IPS-15b (cell line): Measurements from ENCODE around the gene ZNF527.
A peak's percentile ranks its signal among the peaks of the same experiment; 100 is the strongest.

Experiments used
- H3K27me3 ChIP-seq: one replicate; pipeline ENCODE4 v1.6.1; 2013; ENCODE audit warnings: low read length; ENCODE audit not compliant: control insufficient read depth, insufficient read depth
- H3K36me3 ChIP-seq: one replicate; pipeline ENCODE4 v1.6.1; 2013; ENCODE audit warnings: low read length; ENCODE audit not compliant: control insufficient read depth, insufficient read depth
- H3K4me1 ChIP-seq: one replicate; pipeline ENCODE4 v1.6.1; 2013; ENCODE audit warnings: mild to moderate bottlenecking, low read length; ENCODE audit not compliant: control insufficient read depth, insufficient read depth
- H3K4me3 ChIP-seq: one replicate; pipeline ENCODE4 v1.5.1; 2013; ENCODE audit warnings: low read depth, low read length
- H3K9ac ChIP-seq: one replicate; pipeline ENCODE4 v1.6.1; 2013; ENCODE audit warnings: low read depth, mild to moderate bottlenecking, low read length
- H3K9me3 ChIP-seq: one replicate; pipeline ENCODE4 v1.6.1; 2013; ENCODE audit warnings: mild to moderate bottlenecking, low read length; ENCODE audit not compliant: control insufficient read depth, insufficient read depth

The ZNF527 gene

DNA sequence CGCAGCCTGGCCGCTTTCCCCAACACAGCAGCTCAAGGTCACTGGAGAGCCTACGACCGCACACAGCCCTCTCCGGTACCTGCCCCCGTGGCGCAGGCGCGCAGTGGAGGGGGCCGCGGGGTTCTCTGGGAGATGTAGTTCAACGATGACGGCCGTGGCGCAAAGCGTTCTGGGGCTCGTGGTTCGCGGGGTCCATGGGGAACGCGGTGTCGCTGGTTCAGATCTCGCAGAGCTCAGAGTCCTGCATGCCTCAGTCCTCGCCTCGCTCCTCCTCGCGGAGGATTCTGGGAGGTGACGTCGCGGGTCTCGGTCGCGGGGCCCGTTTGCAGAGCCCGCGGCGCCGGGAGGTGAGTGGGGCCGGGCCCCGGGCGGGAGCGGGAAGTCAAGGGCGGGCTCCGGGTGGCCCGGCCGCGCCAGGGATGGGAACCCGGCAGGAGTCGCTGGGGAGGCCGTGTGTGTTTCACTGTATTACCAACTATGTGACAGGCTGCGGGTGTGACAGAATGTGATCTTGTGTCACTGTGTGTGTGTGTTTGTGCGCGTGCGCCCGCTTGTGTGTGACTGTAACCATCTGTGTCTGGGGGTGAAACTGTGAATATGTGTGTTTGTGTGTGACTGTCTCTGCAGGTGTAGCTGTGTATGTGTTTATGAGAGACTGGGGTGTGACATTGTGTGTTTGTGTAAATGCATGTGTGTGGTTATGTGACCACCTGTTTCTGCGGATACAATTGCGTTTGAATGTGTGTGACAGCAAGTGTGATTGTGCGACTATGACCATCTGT lies at the start of gene ZNF527:
Gene ZNF527 (plus strand): TSS at position 220 of the 782 bp plus-strand sequence. CDS start 3,100 bp downstream, outside the sequence.
- Histone ChIP-seq H3K36me3 (peaks cover 3% of the 10 kb centered on the region), H3K4me1 (no peaks in the 10 kb centered on the region)

DNA sequence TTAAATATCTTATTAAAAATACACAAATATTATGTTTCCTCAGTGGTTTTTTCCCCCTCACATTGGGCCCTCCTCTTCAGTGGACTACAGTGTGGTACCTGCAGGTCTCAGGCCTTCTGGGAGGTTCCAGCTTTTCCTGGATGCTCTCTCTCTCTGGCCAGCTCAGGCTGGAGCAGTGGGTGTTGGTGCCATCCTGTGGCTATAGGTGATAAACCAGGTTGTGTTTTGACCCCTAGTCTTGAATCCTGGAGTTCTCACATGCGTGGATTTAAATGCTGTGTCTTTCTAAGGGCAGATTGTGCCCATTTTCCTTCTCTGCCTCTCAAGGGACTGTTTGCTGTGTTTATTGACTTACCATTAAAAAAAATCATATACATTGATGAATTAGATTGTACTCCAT lies 41.2 kb upstream of the ZNF527 start:
- no peak overlapping the region for H3K9ac ChIP-seq
- H3K9me3 ChIP-seq, result no peaks in the 10 kb centered on the region
- H3K4me1 ChIP-seq, result peaks cover 16% of the 10 kb centered on the region
- H3K36me3 ChIP-seq, result peaks cover 20% of the 10 kb centered on the region
- H3K4me3 ChIP-seq, result no peak overlapping the region
- H3K27me3 ChIP-seq, result no peaks in the 10 kb centered on the region

More for the DNA sequence above, at the start of gene ZNF527:
- H3K4me3 ChIP-seq, result peak within 1 kb of the TSS; percentile 82
- peak within 1 kb of the TSS; percentile 62 for H3K9ac ChIP-seq
- H3K9me3 ChIP-seq, result no peaks in the 10 kb centered on the region
- no peaks in the 10 kb centered on the region for H3K27me3 ChIP-seq

DNA sequence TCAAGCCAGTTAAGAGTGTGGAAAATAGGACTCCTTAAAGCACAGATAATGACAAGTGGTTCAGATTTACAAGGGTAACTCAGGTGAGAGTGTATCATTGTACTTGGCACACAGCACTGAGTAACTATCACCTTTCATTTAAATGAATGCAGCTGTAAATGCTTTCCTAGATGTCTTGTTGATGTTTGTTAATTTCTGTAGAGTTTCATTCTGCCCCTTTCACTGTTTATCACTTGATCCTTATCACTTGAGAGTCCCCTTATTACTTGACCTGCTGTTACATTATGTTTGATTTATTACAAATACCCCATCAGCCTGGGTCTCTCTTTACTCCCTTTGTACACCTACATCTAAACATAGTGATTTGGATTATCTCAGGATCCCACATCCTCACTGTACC lies 38.1 kb upstream of the ZNF527 start:
- H3K9ac ChIP-seq, result no peak overlapping the region
- no peaks in the 10 kb centered on the region for H3K9me3 ChIP-seq
- peaks cover 16% of the 10 kb centered on the region for H3K36me3 ChIP-seq
- no peaks in the 10 kb centered on the region for H3K27me3 ChIP-seq
- H3K4me3 ChIP-seq, result no peak overlapping the region
- H3K4me1 ChIP-seq, result peaks cover 20% of the 10 kb centered on the region

DNA sequence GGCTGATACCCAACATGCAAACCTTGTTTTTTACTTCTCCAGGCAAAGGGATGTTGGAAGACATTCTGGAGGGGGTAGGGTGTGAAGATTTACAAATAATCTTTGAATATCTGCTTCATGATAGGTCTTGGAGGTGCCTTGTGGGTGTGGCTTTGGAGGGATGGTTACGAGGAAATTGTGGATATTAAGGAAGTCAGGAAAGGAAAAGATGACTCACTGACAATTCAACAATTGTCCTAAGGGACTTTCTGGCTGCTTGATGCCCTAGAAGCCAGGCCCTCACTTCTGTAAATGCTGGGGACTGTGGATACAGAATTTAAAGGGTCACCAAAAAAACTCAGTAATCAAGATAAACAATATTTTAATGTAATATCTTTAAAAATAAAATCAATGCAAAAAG lies 37.4 kb upstream of the ZNF527 start:
- H3K4me3 ChIP-seq, result peak overlapping the region; percentile 92
- H3K9me3 ChIP-seq, result no peaks in the 10 kb centered on the region
- peaks cover 11% of the 10 kb centered on the region for H3K36me3 ChIP-seq
- H3K27me3 ChIP-seq, result no peaks in the 10 kb centered on the region
- H3K4me1 ChIP-seq, result peaks cover 20% of the 10 kb centered on the region
- no peak overlapping the region for H3K9ac ChIP-seq

DNA sequence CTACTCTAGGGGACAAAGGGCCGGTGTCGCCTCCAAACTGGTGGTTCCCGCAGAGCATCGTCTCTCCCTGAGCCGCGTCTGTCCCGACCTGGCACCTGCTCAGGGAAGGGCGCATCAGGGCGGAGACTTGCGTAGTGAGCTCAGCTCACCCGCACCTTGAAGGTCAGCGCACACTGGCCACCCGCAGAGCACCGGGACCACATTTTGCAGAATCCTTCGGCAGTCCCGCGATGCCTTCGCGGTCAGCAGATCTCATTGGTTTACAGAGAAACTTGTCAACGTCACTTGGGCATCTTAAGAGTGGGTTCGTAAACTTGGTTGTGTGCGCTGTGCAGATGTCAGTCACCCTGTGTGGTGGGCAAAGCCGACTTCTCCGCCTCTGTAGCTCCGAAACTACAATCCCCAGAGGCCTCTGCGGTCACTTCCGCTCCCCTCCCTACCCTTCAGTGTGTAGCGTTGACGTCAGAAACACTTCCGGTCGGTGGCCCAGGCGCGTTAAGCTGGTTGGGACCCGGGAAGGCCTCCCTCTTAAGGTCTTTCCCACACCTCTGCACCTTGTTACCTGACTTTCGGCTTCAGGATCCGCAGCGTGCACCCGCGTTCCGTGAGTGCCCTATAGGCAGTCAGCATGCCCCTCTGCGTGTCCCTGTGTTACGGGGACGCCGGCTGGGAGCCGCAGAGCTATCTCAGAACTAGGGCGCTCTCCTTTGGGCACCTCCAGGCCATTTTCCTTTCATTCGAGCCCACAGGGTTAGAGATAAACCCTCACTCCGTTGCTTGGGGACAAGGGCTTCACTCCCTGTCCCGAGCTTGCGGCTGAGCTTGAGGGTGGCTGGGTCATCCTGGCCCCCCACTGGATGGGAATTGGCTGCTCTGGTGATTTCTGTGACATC lies 36.5 kb upstream of the ZNF527 start:
- H3K4me3 ChIP-seq, result peak overlapping the region; percentile 92
- no peaks in the 10 kb centered on the region for H3K27me3 ChIP-seq
- peaks cover 20% of the 10 kb centered on the region for H3K4me1 ChIP-seq
- H3K9me3 ChIP-seq, result no peaks in the 10 kb centered on the region
- peaks cover 2% of the 10 kb centered on the region for H3K36me3 ChIP-seq
- H3K9ac ChIP-seq, result peak overlapping the region; percentile 95

DNA sequence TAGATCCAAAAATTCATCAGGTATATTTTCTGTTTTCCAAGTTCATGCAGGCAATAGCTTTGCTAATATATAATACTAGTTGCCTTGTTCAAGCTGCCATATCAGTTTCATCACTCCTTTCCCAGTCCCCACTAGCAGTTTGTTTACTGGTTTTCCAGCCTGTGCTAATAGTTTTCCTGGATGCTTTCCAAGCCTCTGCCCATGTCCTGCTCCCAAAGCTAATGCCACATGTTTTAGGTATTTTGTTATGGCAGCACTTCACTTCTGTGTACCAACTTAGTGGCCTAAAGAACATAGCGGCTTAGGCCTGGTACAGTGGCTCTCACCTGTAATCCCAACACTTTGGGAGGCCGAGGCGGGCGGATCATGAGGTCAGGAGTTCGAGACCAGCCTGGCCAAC lies 28.1 kb upstream of the ZNF527 start:
- peaks cover 15% of the 10 kb centered on the region for H3K36me3 ChIP-seq
- no peaks in the 10 kb centered on the region for H3K4me1 ChIP-seq
- H3K9ac ChIP-seq, result no peak overlapping the region
- no peaks in the 10 kb centered on the region for H3K9me3 ChIP-seq
- H3K27me3 ChIP-seq, result no peaks in the 10 kb centered on the region
- no peak overlapping the region for H3K4me3 ChIP-seq

DNA sequence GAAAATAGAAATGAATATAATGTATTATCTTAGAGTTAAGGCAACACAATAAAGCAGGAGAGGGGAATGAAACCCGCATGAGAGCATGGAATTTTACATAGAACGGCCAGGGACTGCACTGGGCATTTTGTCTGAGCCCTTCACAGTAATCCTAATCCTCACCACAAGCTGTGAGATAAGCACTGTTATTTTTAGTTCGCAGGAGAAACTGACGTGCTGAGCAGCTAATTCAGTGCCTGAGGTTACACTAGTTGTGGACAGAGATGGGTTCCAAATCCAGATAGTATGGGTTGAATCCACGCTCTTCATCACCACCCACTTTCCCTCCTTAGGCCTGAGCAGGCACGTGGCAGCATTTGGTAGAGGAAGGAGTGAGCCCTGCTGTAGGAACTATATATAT lies 24.8 kb upstream of the ZNF527 start:
- Histone ChIP-seq H3K27me3 (no peaks in the 10 kb centered on the region), H3K36me3 (peaks cover 19% of the 10 kb centered on the region), H3K9me3 (no peaks in the 10 kb centered on the region), H3K4me1 (no peaks in the 10 kb centered on the region), H3K4me3 (no peak overlapping the region), H3K9ac (no peak overlapping the region)

DNA sequence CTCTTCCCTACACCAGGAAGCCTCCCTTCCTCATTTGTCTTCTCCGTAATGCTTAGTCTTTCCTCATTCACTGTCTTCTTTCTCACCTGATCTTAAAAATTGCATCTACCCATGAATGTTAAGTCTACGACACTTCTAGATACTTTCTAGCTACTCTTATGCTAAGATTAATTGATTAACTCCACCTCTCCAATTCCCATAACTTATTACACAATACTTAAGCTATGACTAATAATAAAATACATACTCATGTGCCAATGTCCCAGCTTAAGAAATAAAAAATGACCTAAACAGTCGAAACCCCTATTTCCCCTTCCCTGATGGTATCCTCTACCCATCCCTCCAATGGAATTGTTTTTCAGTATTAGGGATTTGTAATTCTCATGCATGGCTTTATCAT lies 22.8 kb upstream of the ZNF527 start:
- Histone ChIP-seq H3K4me1 (no peaks in the 10 kb centered on the region), H3K9ac (no peak overlapping the region), H3K9me3 (no peaks in the 10 kb centered on the region), H3K36me3 (peaks cover 19% of the 10 kb centered on the region), H3K4me3 (no peak overlapping the region), H3K27me3 (no peaks in the 10 kb centered on the region)

DNA sequence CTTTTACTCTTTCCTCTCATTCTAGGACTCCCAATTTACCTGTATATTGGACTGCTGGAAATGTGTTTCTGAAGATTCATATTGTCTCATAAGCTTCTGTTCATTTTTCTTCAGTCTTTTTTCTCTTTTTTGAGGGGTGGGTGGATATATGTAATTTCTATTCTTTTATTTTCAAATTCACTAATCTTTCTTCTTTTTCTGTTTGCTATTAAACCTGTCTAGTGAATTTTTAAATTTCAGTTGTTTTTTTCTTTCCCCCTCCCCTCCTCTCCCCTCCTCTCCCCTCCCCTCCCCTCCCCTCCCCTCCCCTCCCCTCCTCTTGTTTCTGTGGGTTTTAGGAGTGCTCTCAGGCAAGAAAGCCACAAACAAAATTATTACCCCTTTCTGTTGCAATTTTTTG lies 16.9 kb upstream of the ZNF527 start:
- Histone ChIP-seq H3K4me1 (no peaks in the 10 kb centered on the region), H3K4me3 (no peak overlapping the region), H3K9ac (no peak overlapping the region), H3K36me3 (no peaks in the 10 kb centered on the region), H3K9me3 (no peaks in the 10 kb centered on the region), H3K27me3 (no peaks in the 10 kb centered on the region)

DNA sequence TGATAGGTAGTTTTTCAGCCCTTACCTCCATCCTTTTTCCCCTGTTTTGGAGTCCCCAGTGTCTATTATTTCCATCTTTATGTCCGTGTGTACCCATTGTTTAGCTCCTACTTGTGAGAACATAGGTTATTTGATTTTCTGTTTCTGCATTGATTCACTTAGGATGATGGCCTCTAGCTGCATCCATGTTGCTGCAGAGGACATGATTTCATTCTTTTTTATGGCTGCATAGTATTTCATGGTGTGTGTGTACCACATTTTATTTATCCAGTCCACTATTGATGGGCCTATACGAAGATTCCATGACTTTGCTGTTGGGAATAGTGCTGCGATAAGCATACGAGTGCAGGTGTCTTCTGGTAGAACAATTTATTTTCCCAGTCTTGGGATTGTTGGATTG lies 15.0 kb upstream of the ZNF527 start:
- peaks cover 4% of the 10 kb centered on the region for H3K36me3 ChIP-seq
- no peaks in the 10 kb centered on the region for H3K27me3 ChIP-seq
- no peaks in the 10 kb centered on the region for H3K4me1 ChIP-seq
- H3K9me3 ChIP-seq, result no peaks in the 10 kb centered on the region
- H3K4me3 ChIP-seq, result no peak overlapping the region
- no peak overlapping the region for H3K9ac ChIP-seq

DNA sequence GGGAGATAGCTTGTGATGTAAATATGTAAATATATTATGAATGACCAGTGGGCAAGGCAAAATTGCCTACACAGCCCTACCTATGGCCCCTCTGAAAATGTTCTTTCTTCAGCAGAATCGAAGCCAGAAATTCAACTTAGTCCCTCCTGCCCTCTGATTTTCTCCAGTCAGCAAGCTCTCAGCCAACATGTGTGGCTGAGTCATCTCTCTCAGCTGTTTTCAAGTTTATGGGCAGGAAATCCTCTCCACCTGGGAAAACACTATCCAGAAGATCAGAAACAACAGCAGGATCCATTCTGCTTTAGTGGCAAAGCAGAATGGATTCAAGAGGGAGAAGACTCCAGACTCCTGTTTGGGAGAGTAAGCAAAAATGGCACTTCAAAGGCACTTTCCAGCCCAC lies 8.9 kb upstream of the ZNF527 start:
- peaks cover 24% of the 10 kb centered on the region for H3K36me3 ChIP-seq
- no peaks in the 10 kb centered on the region for H3K27me3 ChIP-seq
- H3K9ac ChIP-seq, result no peak overlapping the region
- H3K4me3 ChIP-seq, result no peak overlapping the region
- peaks cover 14% of the 10 kb centered on the region for H3K9me3 ChIP-seq
- H3K4me1 ChIP-seq, result no peaks in the 10 kb centered on the region

DNA sequence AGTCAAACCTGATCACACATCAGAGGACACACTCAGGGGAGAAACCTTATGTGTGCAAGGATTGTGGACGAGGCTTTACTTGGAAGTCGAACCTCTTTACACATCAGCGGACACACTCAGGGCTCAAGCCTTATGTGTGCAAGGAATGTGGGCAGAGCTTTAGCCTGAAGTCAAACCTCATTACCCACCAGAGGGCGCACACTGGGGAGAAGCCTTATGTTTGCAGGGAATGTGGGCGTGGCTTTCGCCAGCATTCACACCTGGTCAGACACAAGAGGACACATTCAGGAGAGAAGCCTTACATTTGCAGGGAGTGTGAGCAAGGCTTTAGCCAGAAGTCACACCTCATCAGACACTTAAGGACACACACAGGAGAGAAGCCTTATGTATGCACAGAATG lies 8.2 kb upstream of the ZNF527 start:
- no peaks in the 10 kb centered on the region for H3K4me1 ChIP-seq
- H3K9ac ChIP-seq, result no peak overlapping the region
- peaks cover 14% of the 10 kb centered on the region for H3K9me3 ChIP-seq
- H3K36me3 ChIP-seq, result peaks cover 24% of the 10 kb centered on the region
- no peak overlapping the region for H3K4me3 ChIP-seq
- H3K27me3 ChIP-seq, result no peaks in the 10 kb centered on the region
